Neural progenitor cell (in vitro differentiated cells): Measurements from ENCODE around the gene ACE2.

ENCODE experiments used
- EZH2 ChIP-seq: fragments of 200-600 bp; sonication (generic); IDR thresholded peaks from 2 replicates; pipeline ENCODE4 v1.6.1; 2017; ENCODE audit warnings: antibody characterized with exemption, mild to moderate bottlenecking, moderate library complexity
- EZH2phosphoT487 ChIP-seq: fragments of 200-600 bp; sonication (generic); IDR thresholded peaks from 2 replicates; pipeline ENCODE4 v1.6.1; 2017; ENCODE audit warnings: antibody characterized with exemption
- TF ChIP-seq, protein P1 (sequence below): fragments of 200-600 bp; sonication (generic); IDR thresholded peaks from 2 replicates; pipeline ENCODE4 v1.5.1; 2017; ENCODE audit warnings: antibody characterized with exemption, mild to moderate bottlenecking

DNA sequence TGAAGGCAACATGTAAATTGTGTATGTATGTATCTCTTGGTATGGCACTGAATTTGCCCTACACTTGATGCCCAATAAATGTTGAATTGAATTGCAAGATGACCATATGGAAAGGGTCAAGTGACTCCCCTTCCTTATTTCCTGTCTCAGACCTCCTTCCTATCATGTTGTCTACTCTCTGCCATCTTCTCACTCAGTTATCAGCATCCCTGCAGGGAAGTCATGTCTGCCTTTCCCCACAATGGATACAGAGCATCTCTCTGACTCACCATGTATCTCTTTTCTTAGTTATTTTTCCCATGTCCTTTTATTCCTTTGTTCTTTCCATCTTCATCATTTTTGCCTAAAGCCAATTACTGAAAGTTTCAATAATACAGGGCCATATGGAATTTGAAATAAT, 77.7 kb downstream of the ACE2 start:
- no peak for TF ChIP-seq EZH2
- TF ChIP-seq, protein P1, sequence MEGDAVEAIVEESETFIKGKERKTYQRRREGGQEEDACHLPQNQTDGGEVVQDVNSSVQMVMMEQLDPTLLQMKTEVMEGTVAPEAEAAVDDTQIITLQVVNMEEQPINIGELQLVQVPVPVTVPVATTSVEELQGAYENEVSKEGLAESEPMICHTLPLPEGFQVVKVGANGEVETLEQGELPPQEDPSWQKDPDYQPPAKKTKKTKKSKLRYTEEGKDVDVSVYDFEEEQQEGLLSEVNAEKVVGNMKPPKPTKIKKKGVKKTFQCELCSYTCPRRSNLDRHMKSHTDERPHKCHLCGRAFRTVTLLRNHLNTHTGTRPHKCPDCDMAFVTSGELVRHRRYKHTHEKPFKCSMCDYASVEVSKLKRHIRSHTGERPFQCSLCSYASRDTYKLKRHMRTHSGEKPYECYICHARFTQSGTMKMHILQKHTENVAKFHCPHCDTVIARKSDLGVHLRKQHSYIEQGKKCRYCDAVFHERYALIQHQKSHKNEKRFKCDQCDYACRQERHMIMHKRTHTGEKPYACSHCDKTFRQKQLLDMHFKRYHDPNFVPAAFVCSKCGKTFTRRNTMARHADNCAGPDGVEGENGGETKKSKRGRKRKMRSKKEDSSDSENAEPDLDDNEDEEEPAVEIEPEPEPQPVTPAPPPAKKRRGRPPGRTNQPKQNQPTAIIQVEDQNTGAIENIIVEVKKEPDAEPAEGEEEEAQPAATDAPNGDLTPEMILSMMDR = no peak
- no peak for TF ChIP-seq EZH2phosphoT487
